NCI-H2171 (cell line): ENCODE measurements around the gene GFY.

Experiments
- DNase-seq: peaks from one replicate; lab custom pipeline; 2025; lab: John Stamatoyannopoulos, UW

The GFY gene, protein sequence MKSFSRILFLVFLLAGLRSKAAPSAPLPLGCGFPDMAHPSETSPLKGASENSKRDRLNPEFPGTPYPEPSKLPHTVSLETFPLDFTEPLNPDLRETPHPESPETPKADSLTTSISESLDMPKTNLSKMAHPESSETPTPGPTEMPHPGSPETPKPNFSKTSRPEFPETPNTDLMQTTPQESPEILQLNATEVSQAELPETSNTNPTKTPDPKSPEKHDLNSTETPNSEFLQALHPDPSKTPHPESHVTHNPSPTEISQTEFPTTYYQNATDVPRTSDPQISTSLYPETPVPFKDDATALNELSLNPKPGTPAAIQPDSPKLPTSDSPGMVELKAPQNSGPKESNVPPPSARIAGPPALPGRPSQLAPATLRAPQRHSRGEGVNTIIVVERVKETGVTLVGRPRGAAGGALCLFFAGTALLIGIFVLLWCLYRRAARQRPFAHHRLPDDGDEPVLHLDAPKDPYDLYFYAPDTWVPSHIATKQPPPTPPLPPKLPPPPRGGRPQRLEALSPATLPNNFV

GRCh38 chr19:49425178-49425577 lies at the start of gene GFY:
TSS of gene GFY (plus strand) at chr19:49425388. CDS start at chr19:49426431, 1,043 bp downstream.
- no peak for DNase-seq

DNA sequence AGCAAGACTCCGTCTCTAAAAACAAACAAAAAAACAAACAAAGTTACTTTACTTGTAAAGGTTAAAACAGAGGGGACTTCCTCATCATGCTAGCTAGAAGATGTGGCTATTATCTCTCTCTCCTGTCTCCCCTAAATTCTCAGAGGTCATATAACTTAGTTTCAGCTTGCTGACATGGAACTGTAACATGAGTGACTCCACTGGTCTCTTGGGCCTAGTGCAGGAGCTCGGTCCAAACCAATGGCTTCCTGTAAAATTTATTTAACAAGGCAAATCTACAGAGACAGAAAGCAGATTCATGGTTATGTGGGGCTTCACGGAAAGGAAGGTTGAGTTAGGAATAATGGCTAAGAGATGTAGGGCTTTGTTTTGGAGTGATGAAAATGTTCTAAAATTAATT lies 46.7 kb upstream of the GFY start:
- no peak for DNase-seq

- no peak for DNase-seq
These were observed 44.8 kb upstream of the GFY start for GRCh38 chr19:49380391-49380790.

DNA sequence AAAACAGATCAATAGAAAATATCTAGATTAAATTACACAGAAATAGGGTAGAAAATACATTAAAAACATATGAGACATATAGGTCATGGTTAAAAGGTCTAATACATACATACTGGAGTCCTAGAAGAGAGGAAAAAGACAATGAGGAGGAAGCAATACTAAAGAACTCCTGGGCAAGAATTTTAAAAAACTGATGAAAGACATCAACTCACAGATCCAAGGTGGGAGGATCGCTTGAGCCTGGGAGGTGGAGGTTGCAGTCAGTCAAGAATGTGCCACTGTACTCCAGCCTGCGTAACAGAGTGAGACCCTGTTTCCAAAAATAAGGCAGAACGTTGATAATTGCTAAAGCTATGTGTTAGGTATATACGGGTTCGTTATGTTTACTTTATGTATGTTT lies 42.5 kb upstream of the GFY start:
- DNase-seq = no peak

DNA sequence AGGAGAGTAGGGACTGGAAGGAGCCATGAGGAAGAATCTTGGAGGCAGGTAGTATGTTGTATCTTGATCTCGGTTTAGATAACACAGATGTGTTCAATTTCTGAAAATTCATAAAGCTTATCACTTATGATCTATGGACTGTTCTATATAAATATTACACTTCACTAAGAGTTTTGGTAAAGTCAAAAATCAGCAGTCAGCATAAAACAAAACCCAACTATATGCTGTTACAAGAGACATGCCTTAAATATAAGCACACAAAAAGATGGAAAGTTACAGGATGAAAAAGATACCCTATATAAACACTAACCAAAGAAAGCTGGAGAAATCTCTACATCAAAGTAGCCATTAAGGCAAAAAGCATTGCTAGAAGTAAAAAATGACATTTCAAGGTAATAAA lies 41.6 kb upstream of the GFY start:
- DNase-seq = no peak

GRCh38 chr19:49387936-49388372 lies 37.2 kb upstream of the GFY start, which contains the start of gene KASH5:
TSS of gene KASH5 (plus strand) at chr19:49388249. CDS start at chr19:49390884, 2,635 bp downstream.
- no peak for DNase-seq

DNA sequence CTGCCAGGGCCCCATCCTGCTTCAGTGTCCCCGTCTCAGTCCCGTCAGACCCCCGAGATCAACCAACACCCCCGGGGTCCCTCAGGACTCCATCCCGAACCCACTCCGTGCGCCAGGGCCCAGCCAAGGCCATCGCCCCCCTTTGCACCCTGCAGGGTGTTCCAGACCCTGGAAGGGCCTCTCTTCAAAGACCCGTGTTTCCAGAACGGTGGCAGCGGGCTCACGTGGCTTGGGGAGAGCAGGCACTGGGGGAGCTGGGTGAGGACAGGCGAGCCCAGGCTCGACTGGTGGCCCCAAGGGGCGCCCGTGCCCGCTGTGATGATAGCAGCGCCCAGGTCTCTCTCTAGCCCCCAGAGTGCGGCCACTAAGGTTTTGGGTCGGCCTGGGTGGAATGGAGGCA lies 35.8 kb upstream of the GFY start:
- DNase-seq = no peak

GRCh38 chr19:49390131-49390928 lies 34.9 kb upstream of the GFY start:
- no peak for DNase-seq

GRCh38 chr19:49390929-49391359 lies 34.2 kb upstream of the GFY start:
- peak; percentile 13 for DNase-seq

GRCh38 chr19:49391581-49392399 lies 33.4 kb upstream of the GFY start:
- DNase-seq = peak; percentile 84

DNA sequence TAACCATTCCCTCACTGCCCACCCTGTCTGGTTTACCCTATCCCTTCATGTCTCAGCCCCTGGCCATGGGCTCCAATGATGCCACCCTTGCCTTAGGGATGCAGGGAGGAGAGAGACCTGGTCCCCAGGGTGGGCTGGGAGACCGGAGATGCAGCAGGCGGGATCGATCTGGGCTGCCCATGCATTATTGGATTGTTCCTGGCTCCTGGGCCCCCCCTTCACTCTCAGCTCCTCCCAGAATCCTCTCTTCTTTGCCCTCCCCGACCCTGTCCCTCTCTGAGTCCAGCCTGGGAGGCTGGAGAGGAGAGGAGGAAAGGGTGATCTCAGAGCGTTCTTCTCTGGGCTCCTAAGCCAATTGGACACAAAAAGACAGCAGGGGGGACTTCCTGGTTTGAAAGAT lies 31.3 kb upstream of the GFY start:
- no peak for DNase-seq

DNA sequence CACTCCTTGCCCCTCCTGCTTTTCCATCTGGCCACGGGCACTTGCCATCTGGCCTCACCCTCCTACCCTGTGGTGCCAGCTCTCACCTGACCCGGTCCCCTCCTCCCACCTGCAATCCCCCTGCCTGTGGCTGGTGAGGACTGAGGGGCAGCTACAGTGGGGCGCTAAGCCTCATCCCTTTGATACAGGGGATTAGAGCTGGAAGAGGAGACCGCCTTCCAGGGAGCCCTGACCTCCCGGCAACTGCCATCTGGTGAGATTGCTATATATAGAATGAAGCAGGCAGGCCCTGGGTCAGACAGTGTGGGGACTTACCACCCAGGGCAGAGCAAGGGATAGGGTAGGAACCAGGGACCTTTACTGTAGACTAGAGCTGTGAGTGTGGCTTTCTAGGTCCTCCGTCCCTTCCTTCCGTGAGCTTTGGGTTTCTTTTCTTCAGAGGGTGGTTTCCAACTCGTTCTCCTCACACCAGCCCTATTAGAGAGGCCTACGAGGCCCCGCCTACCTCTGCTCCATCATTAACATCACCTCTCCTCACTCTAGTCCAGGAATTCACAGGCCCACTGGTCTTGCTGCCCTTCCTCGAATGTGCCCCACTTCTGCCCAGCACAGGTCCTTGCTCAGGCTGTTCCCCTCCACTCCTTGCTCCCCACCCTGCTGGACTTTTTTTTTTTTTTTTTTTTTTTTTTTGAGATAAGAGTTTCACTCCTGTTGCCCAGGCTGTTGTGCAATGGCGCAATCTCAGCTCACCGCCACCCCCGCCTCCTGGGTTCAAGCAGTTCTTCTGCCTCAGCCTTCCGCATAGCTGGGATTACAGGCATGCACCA lies 29.4 kb upstream of the GFY start:
- DNase-seq = peak; percentile 83

GRCh38 chr19:49396738-49397505 lies 28.3 kb upstream of the GFY start:
- no peak for DNase-seq

DNA sequence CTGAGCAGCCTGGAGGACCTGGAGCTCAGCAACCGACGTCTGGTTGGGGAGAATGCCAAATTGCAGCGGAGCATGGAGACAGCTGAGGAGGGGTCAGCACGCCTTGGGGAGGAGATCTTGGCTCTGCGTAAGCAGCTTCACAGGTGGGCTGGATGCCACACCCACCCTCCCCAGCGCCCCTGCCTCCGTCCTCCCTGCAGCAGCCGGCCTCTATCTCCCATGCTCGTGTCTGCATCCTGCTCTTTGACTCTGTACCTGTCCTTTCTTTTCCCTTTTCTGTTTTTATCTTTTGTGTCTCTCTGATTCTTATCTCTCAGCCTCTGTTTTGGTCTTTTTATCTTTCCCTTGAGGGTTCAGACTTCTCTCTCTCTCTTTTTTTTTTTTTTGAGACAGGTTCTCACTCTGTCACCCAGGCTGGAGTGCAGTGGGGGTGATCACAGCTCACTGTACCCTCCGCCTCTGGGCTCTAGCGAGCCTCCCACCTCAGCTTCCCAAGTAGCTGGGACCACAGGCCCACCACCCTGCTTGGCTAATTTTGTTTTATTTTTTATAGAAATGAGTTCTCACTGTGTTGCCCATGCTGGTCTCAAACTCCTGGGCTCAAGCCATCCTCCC lies 27.1 kb upstream of the GFY start:
- peak; percentile 35 for DNase-seq

- no peak for DNase-seq
These were observed 26.3 kb upstream of the GFY start for GRCh38 chr19:49398931-49399330.

DNA sequence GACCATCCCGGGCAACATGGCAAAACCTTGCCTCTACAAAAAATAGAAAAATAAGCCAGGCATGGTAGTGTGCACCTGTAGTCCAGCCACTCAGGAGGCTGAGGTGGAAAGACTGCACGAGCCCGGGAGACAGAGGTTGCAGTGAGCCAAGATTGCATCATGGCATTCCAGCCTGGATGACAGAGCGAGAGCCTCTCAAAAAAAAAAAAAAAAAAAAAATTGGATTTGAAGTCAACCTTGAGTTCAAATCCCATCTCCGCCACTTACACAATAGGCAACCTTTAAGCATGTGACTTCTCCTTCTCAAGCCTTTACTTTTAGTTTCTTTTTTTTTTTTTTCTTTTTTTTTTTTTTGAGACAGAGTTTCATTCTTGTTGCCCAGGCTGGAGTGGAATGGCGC lies 25.2 kb upstream of the GFY start:
- DNase-seq = no peak

- peak; percentile 97 for DNase-seq
These were observed 21.6 kb upstream of the GFY start for GRCh38 chr19:49403404-49404187.

DNA sequence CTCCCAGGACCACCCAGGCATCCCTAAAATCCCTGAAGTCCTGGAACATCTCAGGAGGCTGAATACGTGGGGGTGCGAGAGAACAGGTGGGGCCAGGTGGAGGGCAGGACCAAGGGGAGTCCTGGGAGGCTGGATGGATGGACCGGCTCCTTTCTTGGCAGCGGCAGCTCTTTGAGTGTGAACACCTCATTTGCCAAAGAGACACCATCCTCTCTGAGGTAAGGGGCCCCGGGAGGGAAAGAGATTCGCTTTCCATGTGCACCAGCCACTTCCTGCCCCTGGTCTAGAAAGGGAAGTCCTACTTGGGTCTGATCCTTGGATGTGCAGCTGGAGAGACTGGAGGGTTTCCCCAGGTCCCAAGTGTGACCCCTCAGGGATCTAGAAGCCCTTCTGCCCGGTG lies 18.1 kb upstream of the GFY start:
- DNase-seq = no peak

- no peak for DNase-seq
These were observed 17.6 kb upstream of the GFY start for GRCh38 chr19:49407482-49408015.
